Type B pancreatic cell (in vitro differentiated cells): ENCODE results near the gene HNF1B. TPM values are rescaled to one million over a fixed set of nuclear protein-coding genes. Genes with fewer than 3 reads are reported as not detected.

ENCODE experiments used
- DNase-seq: peaks from one replicate; pipeline ENCODE4 v3.0.0; 2021; ENCODE audit warnings: mixed read lengths; ENCODE audit not compliant: unreplicated experiment; ENCODE audit errors: extremely low spot score
- H3K27ac Mint-ChIP-seq: 2 replicates; pipeline ENCODE4 v1.8.0; 2021; ENCODE audit warnings: mild to moderate bottlenecking, mixed read lengths
- H3K27me3 Mint-ChIP-seq: 2 replicates; pipeline ENCODE4 v1.8.0; 2021; ENCODE audit warnings: mixed read lengths
- H3K36me3 Mint-ChIP-seq: 2 replicates; pipeline ENCODE4 v1.8.0; 2021; ENCODE audit warnings: mixed read lengths
- H3K4me1 Mint-ChIP-seq: one replicate; pipeline ENCODE4 v1.8.0; 2021; ENCODE audit warnings: mixed read lengths; ENCODE audit not compliant: unreplicated experiment
- H3K4me3 Mint-ChIP-seq: 2 replicates; pipeline ENCODE4 v1.8.0; 2021; ENCODE audit warnings: mild to moderate bottlenecking, mixed read lengths
- H3K9me3 Mint-ChIP-seq: 2 replicates; pipeline ENCODE4 v1.8.0; 2021; ENCODE audit warnings: mixed read lengths
- total RNA-seq: library from RNA; stranded (reverse); gene quantifications from 2 replicates; pipeline ENCODE4 v1.2.1, GENCODE V29; 2021; ENCODE audit warnings: low replicate concordance
- TF ChIP-seq, protein P1 (sequence below): fragments of 200-600 bp; sonication (generic); conservative IDR thresholded peaks from 2 replicates; pipeline ENCODE4 v1.5.0; 2021; ENCODE audit warnings: antibody characterized with exemption, mild to moderate bottlenecking

HNF1B gene
- total RNA-seq, 1 donor from 2014 or later = 19.0 TPM

DNA sequence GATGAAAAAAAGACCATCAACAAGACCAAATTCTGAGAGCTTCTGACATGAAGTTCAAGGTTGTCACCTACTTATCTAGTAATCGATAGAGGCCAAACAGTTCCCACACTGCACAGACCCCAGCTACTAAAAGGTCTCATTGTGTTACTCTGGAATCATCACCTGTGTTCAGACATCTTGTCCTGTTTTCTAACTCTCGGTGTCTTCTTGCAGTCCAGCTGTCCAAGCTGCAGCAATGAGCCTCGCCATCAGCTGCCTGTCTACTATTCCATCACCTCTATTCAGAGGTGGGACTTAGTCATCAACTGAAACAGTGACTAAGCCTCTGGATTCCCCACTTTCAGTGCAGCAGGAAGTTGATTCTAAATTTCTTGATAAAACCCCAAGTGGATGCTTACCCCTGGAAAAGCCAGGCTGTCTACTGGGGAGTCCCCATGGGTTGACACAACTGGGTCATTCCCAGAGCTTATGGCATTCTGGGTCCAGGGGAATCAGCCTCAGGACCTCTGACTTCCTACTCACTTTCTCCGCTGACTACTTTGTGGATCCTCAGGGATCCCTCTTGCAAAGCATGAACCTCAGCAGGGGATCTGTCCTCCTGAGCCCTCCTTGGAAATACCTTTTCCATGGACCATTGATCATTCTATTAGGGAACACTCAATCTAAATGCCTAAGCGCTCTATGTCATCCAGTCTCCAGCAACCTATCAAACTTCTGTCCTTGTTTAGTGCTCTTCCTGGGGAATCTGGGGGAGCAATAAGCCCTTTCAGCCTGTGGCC lies 46.5 kb downstream of the HNF1B start:
- TF ChIP-seq, protein P1, sequence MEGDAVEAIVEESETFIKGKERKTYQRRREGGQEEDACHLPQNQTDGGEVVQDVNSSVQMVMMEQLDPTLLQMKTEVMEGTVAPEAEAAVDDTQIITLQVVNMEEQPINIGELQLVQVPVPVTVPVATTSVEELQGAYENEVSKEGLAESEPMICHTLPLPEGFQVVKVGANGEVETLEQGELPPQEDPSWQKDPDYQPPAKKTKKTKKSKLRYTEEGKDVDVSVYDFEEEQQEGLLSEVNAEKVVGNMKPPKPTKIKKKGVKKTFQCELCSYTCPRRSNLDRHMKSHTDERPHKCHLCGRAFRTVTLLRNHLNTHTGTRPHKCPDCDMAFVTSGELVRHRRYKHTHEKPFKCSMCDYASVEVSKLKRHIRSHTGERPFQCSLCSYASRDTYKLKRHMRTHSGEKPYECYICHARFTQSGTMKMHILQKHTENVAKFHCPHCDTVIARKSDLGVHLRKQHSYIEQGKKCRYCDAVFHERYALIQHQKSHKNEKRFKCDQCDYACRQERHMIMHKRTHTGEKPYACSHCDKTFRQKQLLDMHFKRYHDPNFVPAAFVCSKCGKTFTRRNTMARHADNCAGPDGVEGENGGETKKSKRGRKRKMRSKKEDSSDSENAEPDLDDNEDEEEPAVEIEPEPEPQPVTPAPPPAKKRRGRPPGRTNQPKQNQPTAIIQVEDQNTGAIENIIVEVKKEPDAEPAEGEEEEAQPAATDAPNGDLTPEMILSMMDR = no peak
- H3K4me3 Mint-ChIP-seq = no peak overlapping the region
- peaks cover 19% of the 10 kb centered on the region for H3K4me1 Mint-ChIP-seq
- H3K36me3 Mint-ChIP-seq = peaks cover 3% of the 10 kb centered on the region
- no peaks in the 10 kb centered on the region for H3K27me3 Mint-ChIP-seq
- peaks cover 4% of the 10 kb centered on the region for H3K9me3 Mint-ChIP-seq
- H3K27ac Mint-ChIP-seq = no peak overlapping the region
- DNase-seq = no peak

DNA sequence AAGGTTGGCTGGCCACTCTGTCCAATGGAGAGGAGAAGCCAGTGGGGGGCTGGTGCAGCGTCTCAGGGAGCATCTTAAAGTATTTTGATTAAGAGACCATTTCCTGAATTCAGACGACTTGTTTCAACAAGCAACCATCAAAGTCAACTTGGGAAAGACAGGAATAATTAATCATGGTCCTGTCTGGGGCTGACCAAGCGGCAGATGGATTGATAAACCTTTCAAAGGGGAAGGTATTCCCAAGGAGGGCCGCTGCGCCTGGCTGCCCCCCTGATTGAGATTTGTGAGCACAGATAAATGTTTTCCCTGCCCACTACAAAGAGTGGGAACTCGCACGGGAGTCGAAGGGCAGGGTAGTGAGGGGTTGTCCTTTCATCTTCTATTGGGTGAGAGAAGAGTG lies 47.5 kb downstream of the HNF1B start:
- Mint-ChIP-seq H3K36me3 (peaks cover 3% of the 10 kb centered on the region), H3K27me3 (no peaks in the 10 kb centered on the region), H3K4me1 (peaks cover 19% of the 10 kb centered on the region), H3K9me3 (peaks cover 4% of the 10 kb centered on the region), H3K27ac (no peak overlapping the region), H3K4me3 (no peak overlapping the region)
- no peak for DNase-seq
- TF ChIP-seq, protein P1 = no peak

DNA sequence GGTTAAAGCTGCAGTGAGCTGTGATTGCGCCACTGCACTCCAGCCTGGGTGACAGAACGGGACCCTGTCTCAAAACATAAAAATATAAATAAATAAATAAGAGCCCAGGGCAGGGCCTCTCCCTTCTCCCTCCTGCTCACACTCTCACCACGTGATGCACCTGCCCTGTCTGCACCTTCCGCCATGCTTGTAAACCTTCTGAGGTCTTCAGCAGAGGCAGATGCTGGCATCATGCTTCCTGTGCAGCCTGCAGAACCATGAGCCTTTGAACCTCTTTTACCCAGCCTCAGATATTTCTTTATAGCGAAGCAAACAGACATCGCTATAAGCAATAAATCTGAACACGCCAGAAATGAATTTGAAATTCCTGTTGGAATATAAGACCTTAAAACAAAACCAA lies 48.5 kb downstream of the HNF1B start:
- DNase-seq = no peak
- H3K4me1 Mint-ChIP-seq = peaks cover 19% of the 10 kb centered on the region
- no peak overlapping the region for H3K4me3 Mint-ChIP-seq
- H3K27ac Mint-ChIP-seq = no peak overlapping the region
- TF ChIP-seq, protein P1 = no peak
- H3K9me3 Mint-ChIP-seq = peaks cover 4% of the 10 kb centered on the region
- H3K27me3 Mint-ChIP-seq = no peaks in the 10 kb centered on the region
- peaks cover 3% of the 10 kb centered on the region for H3K36me3 Mint-ChIP-seq

DNA sequence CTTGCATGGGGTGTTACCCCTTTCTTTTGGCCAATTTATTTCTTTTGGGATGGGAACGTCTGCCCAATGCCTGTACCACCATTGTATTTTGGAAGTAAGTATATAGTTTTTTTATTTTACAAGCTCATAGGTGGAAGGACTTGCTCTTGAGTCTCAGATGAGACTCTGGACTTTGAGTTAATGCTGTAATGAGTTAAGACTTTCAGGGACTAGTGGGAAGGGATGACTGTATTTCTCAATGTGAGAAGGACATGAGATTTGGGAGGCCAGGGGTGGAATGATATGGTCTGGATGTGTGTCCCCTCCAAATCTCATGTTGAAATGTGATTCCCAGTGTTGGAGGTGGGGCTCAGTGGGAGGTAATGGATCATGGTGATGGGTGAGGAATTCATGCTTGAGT lies 49.1 kb downstream of the HNF1B start:
- peaks cover 3% of the 10 kb centered on the region for H3K36me3 Mint-ChIP-seq
- H3K4me3 Mint-ChIP-seq = no peak overlapping the region
- H3K4me1 Mint-ChIP-seq = peaks cover 19% of the 10 kb centered on the region

DNA sequence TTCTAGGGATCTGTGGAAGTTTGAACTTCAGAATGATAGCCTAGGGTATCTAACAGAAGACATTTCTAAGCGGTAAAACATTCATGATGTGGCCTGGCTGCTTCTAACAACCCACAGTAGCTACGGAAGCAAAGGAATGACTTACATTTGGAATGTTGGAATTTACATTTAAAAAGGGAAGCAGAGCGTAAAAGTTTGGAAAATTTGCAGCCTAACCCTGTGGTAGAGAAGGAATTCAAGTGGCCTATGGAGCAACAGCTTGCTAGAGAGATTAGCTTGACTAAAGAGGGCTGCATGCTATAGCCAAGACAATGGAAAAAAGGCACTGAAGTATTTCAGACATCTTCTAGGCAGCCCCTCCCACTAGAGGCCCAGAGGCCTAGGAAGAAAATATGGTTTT lies 50.1 kb downstream of the HNF1B start:
- H3K4me1 Mint-ChIP-seq = peaks cover 19% of the 10 kb centered on the region
- H3K9me3 Mint-ChIP-seq = peaks cover 4% of the 10 kb centered on the region
- no peak for DNase-seq
- TF ChIP-seq, protein P1 = no peak
- no peak overlapping the region for H3K27ac Mint-ChIP-seq
- no peaks in the 10 kb centered on the region for H3K27me3 Mint-ChIP-seq
- H3K36me3 Mint-ChIP-seq = peaks cover 3% of the 10 kb centered on the region
- no peak overlapping the region for H3K4me3 Mint-ChIP-seq

More for the DNA sequence above, 49.1 kb downstream of the HNF1B start:
- peaks cover 4% of the 10 kb centered on the region for H3K9me3 Mint-ChIP-seq
- no peak for DNase-seq
- no peaks in the 10 kb centered on the region for H3K27me3 Mint-ChIP-seq
- TF ChIP-seq, protein P1 = no peak
- H3K27ac Mint-ChIP-seq = no peak overlapping the region
